Activated effector memory CD4-positive, alpha-beta T cell treated with Interleukin-2 at 50 U/mL for 16 hours (primary cell): ENCODE results near the gene SKOR1.

Experiments
- DNase-seq: peaks from one replicate; pipeline ENCODE4 v3.0.0-alpha.2; 2020

The SKOR1 gene

GRCh38 chr15:67824976-67825880 is at the start of gene SKOR1:
SKOR1 (plus strand) TSS chr15:67825509; CDS start chr15:67825603, 94 bp downstream.
- DNase-seq: no peak

- DNase-seq: no peak
Measured at GRCh38 chr15:67775998-67776397, 49.3 kb upstream of the SKOR1 start.

- DNase-seq: no peak
Measured at GRCh38 chr15:67776600-67776999, 48.7 kb upstream of the SKOR1 start.

- DNase-seq: no peak
Measured at GRCh38 chr15:67777071-67777470, 48.2 kb upstream of the SKOR1 start.

GRCh38 chr15:67777773-67778172 is 47.5 kb upstream of the SKOR1 start:
- DNase-seq: no peak

- no peak for DNase-seq
Measured at GRCh38 chr15:67778968-67779548, 46.3 kb upstream of the SKOR1 start.

- DNase-seq: no peak
Measured at GRCh38 chr15:67779549-67780111, 45.7 kb upstream of the SKOR1 start.

GRCh38 chr15:67781061-67781460 is 44.2 kb upstream of the SKOR1 start:
- DNase-seq: no peak

- DNase-seq: no peak
Measured at GRCh38 chr15:67781907-67782690, 43.2 kb upstream of the SKOR1 start.

- no peak for DNase-seq
Measured at GRCh38 chr15:67782691-67782991, 42.7 kb upstream of the SKOR1 start.

GRCh38 chr15:67783303-67783702 is 42.0 kb upstream of the SKOR1 start:
- DNase-seq: peak; percentile 42

- DNase-seq: no peak
Measured at GRCh38 chr15:67784090-67784781, 41.1 kb upstream of the SKOR1 start.

GRCh38 chr15:67784856-67785430 is 40.4 kb upstream of the SKOR1 start:
- no peak for DNase-seq

- DNase-seq: no peak
Measured at GRCh38 chr15:67785431-67785830, 39.9 kb upstream of the SKOR1 start.

GRCh38 chr15:67786646-67787045 is 38.7 kb upstream of the SKOR1 start:
- DNase-seq: no peak

- no peak for DNase-seq
Measured at GRCh38 chr15:67788986-67789385, 36.3 kb upstream of the SKOR1 start.

- DNase-seq: no peak
Measured at GRCh38 chr15:67790610-67791319, 34.5 kb upstream of the SKOR1 start.

- DNase-seq: no peak
Measured at GRCh38 chr15:67792250-67792942, 32.9 kb upstream of the SKOR1 start.

GRCh38 chr15:67794832-67795574 is 30.3 kb upstream of the SKOR1 start:
- DNase-seq: no peak
